Type B pancreatic cell (in vitro differentiated cells): Measurements from ENCODE around the gene TRIO. TPM values are rescaled to one million over a fixed set of nuclear protein-coding genes. Genes with fewer than 3 reads are reported as not detected.
A peak's percentile ranks its signal among the peaks of the same experiment; 100 is the strongest.

Source experiments
- DNase-seq: peaks from one replicate; pipeline ENCODE4 v3.0.0; 2021; ENCODE audit warnings: mixed read lengths; ENCODE audit not compliant: unreplicated experiment; ENCODE audit errors: extremely low spot score
- H3K27ac Mint-ChIP-seq: 2 replicates; pipeline ENCODE4 v1.8.0; 2021; ENCODE audit warnings: mild to moderate bottlenecking, mixed read lengths
- H3K27me3 Mint-ChIP-seq: 2 replicates; pipeline ENCODE4 v1.8.0; 2021; ENCODE audit warnings: mixed read lengths
- H3K36me3 Mint-ChIP-seq: 2 replicates; pipeline ENCODE4 v1.8.0; 2021; ENCODE audit warnings: mixed read lengths
- H3K4me1 Mint-ChIP-seq: one replicate; pipeline ENCODE4 v1.8.0; 2021; ENCODE audit warnings: mixed read lengths; ENCODE audit not compliant: unreplicated experiment
- H3K4me3 Mint-ChIP-seq: 2 replicates; pipeline ENCODE4 v1.8.0; 2021; ENCODE audit warnings: mild to moderate bottlenecking, mixed read lengths
- H3K9me3 Mint-ChIP-seq: 2 replicates; pipeline ENCODE4 v1.8.0; 2021; ENCODE audit warnings: mixed read lengths
- CTCF ChIP-seq: fragments of 200-600 bp; sonication (generic); conservative IDR thresholded peaks from 2 replicates; pipeline ENCODE4 v1.5.0; 2021; ENCODE audit warnings: antibody characterized with exemption, mild to moderate bottlenecking
- total RNA-seq: library from RNA; stranded (reverse); gene quantifications from 2 replicates; pipeline ENCODE4 v1.2.1, GENCODE V29; 2021; ENCODE audit warnings: low replicate concordance

TRIO gene
- total RNA-seq, 1 donor from 2014 or later, result 145 TPM

GRCh38 chr5:14443671-14444093 lies 300.5 kb downstream of the TRIO start:
- Mint-ChIP-seq H3K27me3 (no peaks in the 10 kb centered on the region), H3K27ac (no peak overlapping the region), H3K9me3 (no peaks in the 10 kb centered on the region), H3K36me3 (peaks cover 9% of the 10 kb centered on the region), H3K4me3 (peak overlapping the region; percentile 79), H3K4me1 (peaks cover 77% of the 10 kb centered on the region)
- DNase-seq, result no peak
- TF ChIP-seq CTCF, result no peak

- peaks cover 7% of the 10 kb centered on the region for H3K36me3 Mint-ChIP-seq
- H3K4me1 Mint-ChIP-seq, result peaks cover 79% of the 10 kb centered on the region
- H3K27ac Mint-ChIP-seq, result no peak overlapping the region
- no peak for TF ChIP-seq CTCF
- H3K27me3 Mint-ChIP-seq, result no peaks in the 10 kb centered on the region
- DNase-seq, result no peak
- H3K4me3 Mint-ChIP-seq, result peak overlapping the region; percentile 53
- no peaks in the 10 kb centered on the region for H3K9me3 Mint-ChIP-seq
These were observed 301.0 kb downstream of the TRIO start for GRCh38 chr5:14444161-14444560.

- H3K4me3 Mint-ChIP-seq, result peak overlapping the region; percentile 9
- TF ChIP-seq CTCF, result no peak
- H3K4me1 Mint-ChIP-seq, result peaks cover 81% of the 10 kb centered on the region
- no peak overlapping the region for H3K27ac Mint-ChIP-seq
- no peaks in the 10 kb centered on the region for H3K9me3 Mint-ChIP-seq
- H3K27me3 Mint-ChIP-seq, result no peaks in the 10 kb centered on the region
- H3K36me3 Mint-ChIP-seq, result peaks cover 7% of the 10 kb centered on the region
- DNase-seq, result no peak
These were observed 301.9 kb downstream of the TRIO start for GRCh38 chr5:14445013-14445412.

GRCh38 chr5:14445576-14446290 lies 302.6 kb downstream of the TRIO start:
- Mint-ChIP-seq H3K27ac (peak overlapping the region; percentile 68), H3K36me3 (peaks cover 7% of the 10 kb centered on the region), H3K9me3 (no peaks in the 10 kb centered on the region), H3K4me3 (peak overlapping the region; percentile 27), H3K4me1 (peaks cover 81% of the 10 kb centered on the region), H3K27me3 (no peaks in the 10 kb centered on the region)
- no peak for DNase-seq
- no peak for TF ChIP-seq CTCF

- Mint-ChIP-seq H3K4me1 (peaks cover 76% of the 10 kb centered on the region), H3K27ac (peak overlapping the region; percentile 46), H3K36me3 (no peaks in the 10 kb centered on the region), H3K27me3 (no peaks in the 10 kb centered on the region), H3K9me3 (no peaks in the 10 kb centered on the region), H3K4me3 (no peak overlapping the region)
- no peak for DNase-seq
- TF ChIP-seq CTCF, result no peak
These were observed 305.1 kb downstream of the TRIO start for GRCh38 chr5:14447958-14448911.
